ENCODE results near the gene TCEAL7.
"Not testable (repeated sequence)": the region's sequence is repeated elsewhere in the genome, so short reads cannot be mapped to it uniquely, and the experiment has no call there.

The TCEAL7 gene

DNA sequence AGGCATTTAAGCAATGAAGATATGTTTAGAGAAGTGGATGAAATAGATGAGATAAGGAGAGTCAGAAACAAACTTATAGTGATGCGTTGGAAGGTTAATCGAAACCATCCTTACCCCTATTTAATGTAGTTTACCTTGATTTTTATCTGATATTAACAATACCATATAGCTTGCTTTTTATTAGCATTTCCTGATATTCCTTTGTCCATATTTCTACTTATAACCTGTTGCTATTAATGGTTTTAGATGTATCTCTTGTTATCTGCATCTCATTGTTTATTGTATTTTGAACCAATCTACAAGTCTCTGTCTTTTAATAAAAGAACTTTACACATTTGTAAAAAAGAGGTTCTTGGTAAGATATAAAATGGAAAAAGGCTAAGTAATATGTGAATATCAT is 27.8 kb downstream of the TCEAL7 start:
- peaks cover 18% of the 10 kb centered on the region for H3K4me1 Mint-ChIP-seq
- no peaks in the 10 kb centered on the region for H3K9me3 Mint-ChIP-seq
- ATAC-seq, result no peak
- H3K4me3 Mint-ChIP-seq, result no peak overlapping the region
- H3K27me3 Mint-ChIP-seq, result peaks cover 11% of the 10 kb centered on the region
- no peaks in the 10 kb centered on the region for H3K36me3 Mint-ChIP-seq
- no peak overlapping the region for H3K27ac Mint-ChIP-seq

DNA sequence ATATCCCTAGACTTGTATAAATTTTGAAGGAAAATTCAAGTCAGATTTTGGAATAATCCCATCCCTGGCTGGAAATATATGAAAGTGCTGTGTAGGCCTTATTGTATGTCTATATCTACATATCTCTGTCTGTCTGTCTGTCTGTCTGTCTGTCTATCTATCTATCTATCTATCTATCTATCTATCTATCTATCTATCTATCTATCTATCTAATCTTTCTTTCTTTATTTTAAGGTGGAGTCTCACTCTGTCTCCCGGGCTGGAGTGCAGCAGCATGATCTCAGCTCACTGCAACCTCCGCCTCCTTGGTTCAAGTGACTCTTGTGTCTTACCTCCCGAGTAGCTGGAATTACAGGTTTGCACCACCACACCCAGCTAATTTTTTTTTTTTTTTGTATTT is 29.6 kb downstream of the TCEAL7 start:
- Mint-ChIP-seq H3K27me3 (peaks cover 11% of the 10 kb centered on the region), H3K4me1 (peaks cover 18% of the 10 kb centered on the region)
- ATAC-seq, H3K36me3 Mint-ChIP-seq, H3K4me3 Mint-ChIP-seq, H3K27ac Mint-ChIP-seq, H3K9me3 Mint-ChIP-seq: not testable (repeated sequence)

DNA sequence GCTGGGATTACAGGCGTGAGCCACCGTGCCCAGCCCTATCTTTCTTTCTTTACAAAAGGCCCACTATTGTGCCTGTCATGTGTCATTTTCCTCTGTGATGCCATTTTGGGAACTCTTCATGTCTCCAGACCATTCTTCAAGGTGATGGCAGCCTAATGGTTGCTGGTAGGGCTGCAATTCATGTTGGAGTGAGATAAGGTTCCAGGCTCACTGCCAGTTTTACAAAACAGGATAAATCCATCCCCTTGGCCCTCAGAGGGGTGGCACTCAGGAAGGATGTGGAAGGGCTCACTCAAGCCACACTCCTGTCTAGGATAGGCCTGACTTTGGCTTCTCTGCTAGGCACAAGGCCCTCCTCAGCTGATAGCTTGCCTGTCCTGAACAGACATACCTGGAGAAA is 30.1 kb downstream of the TCEAL7 start:
- no peak for ATAC-seq
- Mint-ChIP-seq H3K27me3 (peaks cover 11% of the 10 kb centered on the region), H3K27ac (no peak overlapping the region), H3K9me3 (no peaks in the 10 kb centered on the region), H3K36me3 (no peaks in the 10 kb centered on the region), H3K4me3 (no peak overlapping the region), H3K4me1 (peaks cover 18% of the 10 kb centered on the region)

DNA sequence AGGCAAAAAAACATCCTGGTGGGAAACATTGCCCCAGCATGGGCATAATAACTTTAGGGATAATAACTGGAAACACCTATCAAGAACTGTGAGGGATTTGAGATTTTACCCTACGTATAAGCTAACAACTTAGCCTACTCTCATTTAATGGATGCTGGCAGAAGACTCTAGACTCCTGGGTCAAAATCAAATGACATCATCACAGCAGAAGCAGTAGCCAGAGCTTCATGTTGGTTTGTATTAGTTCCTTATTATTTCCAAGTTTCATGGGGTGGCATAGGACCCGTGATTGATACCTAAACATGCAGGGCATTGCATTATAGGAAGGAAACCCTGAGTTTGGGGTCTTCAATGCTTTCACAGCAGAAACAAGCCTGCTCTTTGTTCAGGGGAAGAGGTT is 30.9 kb downstream of the TCEAL7 start:
- Mint-ChIP-seq H3K27ac (no peak overlapping the region), H3K4me3 (no peak overlapping the region), H3K9me3 (no peaks in the 10 kb centered on the region), H3K27me3 (peaks cover 11% of the 10 kb centered on the region), H3K4me1 (peaks cover 13% of the 10 kb centered on the region), H3K36me3 (no peaks in the 10 kb centered on the region)
- ATAC-seq, result no peak

DNA sequence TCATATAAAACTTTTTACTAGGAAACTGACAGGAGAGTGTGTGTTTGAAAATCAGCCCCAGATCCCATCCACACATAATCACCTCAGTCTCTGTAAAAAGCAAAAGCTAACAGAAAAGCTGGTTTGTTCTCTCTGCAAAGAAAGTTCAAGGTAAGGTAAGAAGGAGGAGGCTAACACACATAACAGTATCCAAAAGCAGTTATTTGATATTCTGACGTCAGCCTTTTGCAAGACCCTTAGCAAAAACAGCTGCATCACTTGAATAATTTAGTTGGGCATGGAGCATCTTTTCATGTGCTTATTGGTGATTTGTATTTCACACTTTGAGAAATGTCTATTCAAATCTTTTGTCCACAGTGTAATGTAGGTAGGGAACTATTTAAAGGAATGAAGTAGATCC is 31.8 kb downstream of the TCEAL7 start:
- Mint-ChIP-seq H3K9me3 (no peaks in the 10 kb centered on the region), H3K4me3 (no peak overlapping the region), H3K4me1 (peaks cover 9% of the 10 kb centered on the region), H3K36me3 (no peaks in the 10 kb centered on the region), H3K27ac (no peak overlapping the region), H3K27me3 (peaks cover 16% of the 10 kb centered on the region)
- ATAC-seq, result no peak

DNA sequence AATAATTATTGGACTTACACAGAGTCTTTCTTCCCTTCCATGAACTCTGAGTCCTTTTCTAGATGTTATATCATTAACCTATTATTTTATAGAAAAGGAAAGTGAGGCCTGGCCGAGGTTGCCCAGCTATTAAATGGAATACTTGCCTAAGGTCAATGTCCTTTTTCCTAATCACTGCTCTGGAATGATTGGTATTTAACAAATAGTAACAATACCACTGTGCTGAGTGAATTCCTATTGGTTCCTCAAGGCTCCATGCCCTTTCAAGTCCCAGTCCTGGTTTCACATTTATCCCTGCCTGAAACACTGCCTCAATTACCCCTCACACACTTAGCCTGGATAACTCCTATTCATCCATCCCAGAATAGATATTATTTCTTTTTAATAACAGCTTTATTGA is 32.4 kb downstream of the TCEAL7 start:
- Mint-ChIP-seq H3K27me3 (peaks cover 19% of the 10 kb centered on the region), H3K9me3 (no peaks in the 10 kb centered on the region), H3K27ac (no peak overlapping the region), H3K4me1 (peaks cover 3% of the 10 kb centered on the region), H3K36me3 (no peaks in the 10 kb centered on the region), H3K4me3 (no peak overlapping the region)
- no peak for ATAC-seq

DNA sequence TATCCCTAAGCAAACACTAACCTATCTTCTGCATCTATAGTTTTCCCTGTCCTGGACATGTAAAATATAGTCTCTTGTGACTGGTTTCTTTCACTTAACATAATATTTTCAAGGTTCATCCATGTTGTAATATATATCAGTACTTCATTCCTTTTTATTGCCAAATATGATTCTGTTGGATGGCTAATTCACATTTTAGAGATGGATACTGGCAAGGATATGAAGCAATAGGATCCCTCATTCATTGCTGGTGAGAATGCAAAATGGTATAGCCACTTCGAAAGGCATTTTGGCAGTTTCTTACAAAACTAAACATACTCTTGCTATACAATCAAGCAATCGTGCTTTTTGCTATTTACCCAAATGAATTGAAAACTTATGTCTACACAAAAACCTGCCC is 33.0 kb downstream of the TCEAL7 start:
- Mint-ChIP-seq H3K27me3 (peaks cover 19% of the 10 kb centered on the region), H3K27ac (no peak overlapping the region), H3K4me1 (no peaks in the 10 kb centered on the region), H3K4me3 (no peak overlapping the region), H3K36me3 (no peaks in the 10 kb centered on the region), H3K9me3 (no peaks in the 10 kb centered on the region)
- ATAC-seq, result no peak

DNA sequence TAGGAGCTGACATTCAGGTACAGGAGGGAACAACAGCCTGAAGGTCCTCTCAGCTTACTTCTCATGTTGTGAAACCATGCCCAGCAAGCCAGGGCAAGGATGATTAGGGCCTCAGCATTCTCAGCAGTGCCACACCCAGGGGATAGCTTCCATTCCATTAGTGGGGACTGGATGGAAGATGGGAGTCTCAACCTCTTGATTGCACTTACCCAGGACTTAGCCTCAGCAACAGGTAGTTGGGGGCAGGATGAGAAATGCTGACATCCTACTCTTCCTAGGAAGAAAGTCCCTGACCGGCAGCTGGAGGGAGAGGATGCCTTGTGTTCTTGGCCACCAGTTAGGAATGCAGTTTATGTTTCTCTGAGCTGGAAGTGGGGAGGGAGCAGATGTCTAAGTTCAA is 37.5 kb downstream of the TCEAL7 start:
- Mint-ChIP-seq H3K27ac (no peak overlapping the region), H3K4me3 (no peak overlapping the region), H3K4me1 (no peaks in the 10 kb centered on the region), H3K27me3 (peaks cover 19% of the 10 kb centered on the region), H3K36me3 (no peaks in the 10 kb centered on the region), H3K9me3 (no peaks in the 10 kb centered on the region)
- ATAC-seq, result no peak

DNA sequence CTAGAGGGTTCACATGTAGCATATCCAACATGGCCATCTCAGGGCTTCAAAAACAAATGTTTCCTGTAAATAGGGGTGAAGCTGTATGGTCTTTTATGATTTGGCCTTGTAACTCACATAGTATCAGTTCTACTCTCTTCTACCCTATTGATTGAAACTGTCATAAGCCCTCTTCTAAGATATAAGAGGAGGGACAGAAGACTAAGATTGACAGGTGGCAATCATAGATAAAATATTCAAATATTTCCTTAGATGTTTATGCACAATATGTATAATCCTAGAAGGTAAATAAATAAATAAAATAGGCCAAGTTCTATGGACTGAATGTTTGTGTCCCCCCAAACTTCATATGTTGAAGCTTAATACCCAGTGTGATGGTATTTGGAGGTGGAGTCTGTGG is 39.4 kb downstream of the TCEAL7 start:
- Mint-ChIP-seq H3K27me3 (peaks cover 19% of the 10 kb centered on the region), H3K27ac (no peak overlapping the region), H3K4me1 (no peaks in the 10 kb centered on the region), H3K36me3 (no peaks in the 10 kb centered on the region), H3K9me3 (no peaks in the 10 kb centered on the region), H3K4me3 (no peak overlapping the region)
- ATAC-seq, result no peak

DNA sequence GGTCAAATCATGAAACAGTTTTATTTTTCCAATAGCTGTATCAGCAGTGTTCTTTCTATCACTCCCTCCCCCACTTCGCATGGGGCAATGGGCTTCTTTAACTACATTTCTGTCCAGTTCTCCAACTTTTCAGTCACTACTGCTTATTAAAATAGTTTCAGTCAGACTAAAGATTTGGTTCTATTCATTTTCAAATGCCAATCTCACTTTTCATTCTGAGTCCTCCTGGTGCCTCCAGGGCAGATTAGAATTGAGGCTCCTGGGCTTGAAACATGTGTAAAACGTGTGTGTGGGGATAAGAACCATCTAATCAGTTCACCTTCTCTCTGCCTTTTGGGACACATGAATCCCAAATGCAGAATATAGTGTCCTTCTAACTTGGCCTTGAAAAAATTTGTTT is 42.8 kb downstream of the TCEAL7 start:
- Mint-ChIP-seq H3K9me3 (no peaks in the 10 kb centered on the region), H3K27me3 (peaks cover 8% of the 10 kb centered on the region), H3K4me1 (no peaks in the 10 kb centered on the region), H3K27ac (no peak overlapping the region), H3K36me3 (no peaks in the 10 kb centered on the region), H3K4me3 (no peak overlapping the region)
- no peak for ATAC-seq

DNA sequence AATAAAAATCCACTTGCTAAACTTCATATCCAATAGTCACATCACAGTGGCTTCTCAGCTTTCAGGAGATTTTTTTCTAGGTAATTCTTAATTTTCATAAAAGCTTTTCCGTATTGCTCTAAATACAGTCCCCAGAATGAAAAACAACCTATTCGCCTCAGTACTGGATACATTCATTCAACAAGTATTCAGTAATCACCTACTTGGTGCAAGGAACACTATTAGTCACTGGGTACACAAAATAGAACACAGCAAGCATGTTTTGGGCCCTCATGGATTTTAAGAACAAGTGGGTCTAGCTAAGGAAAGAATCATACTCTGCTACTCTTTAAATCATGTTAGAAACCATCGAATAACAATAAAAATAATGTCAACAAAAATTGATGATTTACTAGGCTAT is 43.5 kb downstream of the TCEAL7 start:
- Mint-ChIP-seq H3K27ac (no peak overlapping the region), H3K27me3 (peaks cover 8% of the 10 kb centered on the region), H3K4me3 (no peak overlapping the region), H3K9me3 (no peaks in the 10 kb centered on the region), H3K36me3 (no peaks in the 10 kb centered on the region), H3K4me1 (no peaks in the 10 kb centered on the region)
- no peak for ATAC-seq

DNA sequence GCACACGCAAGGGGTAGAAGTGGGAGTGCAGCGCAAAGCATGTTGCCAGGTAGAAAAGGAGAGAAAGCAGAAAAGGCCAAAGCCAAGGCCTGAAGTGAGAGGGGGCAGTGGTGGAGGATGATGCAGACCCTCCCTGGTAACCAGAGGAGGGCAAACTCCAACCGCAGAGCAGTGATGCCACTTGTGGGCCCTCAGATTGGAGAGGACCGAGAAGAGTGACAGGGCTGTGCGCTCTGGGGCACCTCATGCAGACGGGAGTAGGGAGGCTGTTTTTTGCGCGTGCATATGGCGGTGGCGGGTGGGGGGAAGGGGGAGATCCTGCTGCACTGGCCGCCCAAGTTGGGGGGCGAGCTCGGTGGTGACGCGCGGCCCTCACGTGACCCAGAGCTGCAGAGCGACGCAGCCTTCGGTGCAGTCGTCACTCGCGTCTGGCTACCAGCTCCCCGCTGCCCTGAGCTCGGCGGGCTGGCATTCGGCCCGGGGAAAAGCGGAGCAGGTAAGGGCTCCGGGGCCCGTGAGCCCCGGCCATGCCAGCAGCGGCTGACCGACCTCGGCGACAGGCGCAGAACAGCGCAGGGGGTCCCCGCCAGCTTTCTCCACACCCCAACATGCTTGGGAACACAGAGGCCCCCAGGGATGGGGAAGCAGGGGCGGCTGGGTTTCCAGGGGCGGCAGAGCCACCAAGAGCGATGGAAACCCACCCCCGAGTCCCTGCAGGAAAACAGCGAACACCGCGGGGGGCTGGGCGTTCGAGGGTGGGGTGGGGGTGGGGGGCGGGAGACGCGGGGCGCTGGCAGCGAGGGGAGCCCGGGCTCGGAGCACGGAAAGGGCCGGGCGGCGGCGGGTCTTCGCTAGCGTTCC is 46.3 kb downstream of the TCEAL7 start, which contains the start of gene BEX3:
BEX3 (plus strand) TSS at position 421 of the 861 bp plus-strand sequence. CDS start 984 bp downstream, outside the sequence.
- ATAC-seq, result peak; percentile 31
- peak within 1 kb of the TSS; percentile 72 for H3K4me3 Mint-ChIP-seq

DNA sequence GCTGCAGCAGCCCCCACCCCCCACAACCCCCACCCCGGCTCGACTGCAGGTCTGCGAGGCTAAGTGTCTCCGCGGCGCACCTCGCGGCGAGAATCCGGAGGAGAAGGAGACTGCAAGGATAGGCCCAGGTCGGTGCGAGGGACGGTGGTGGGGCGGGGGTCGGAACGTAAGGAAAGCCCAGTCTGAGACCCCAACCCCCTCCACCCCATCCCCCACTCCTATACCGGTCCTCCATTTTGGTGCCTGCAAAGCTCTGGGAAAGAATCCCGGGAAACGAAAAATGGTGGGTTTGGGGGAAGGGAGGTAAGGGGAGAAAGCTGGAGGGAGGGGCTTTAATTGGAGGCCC is 46.9 kb downstream of the TCEAL7 start:
- Mint-ChIP-seq H3K36me3 (no peaks in the 10 kb centered on the region), H3K27ac (no peak overlapping the region), H3K27me3 (peaks cover 8% of the 10 kb centered on the region), H3K9me3 (no peaks in the 10 kb centered on the region), H3K4me3 (peak overlapping the region; percentile 51), H3K4me1 (no peaks in the 10 kb centered on the region)
- no peak for ATAC-seq

More for the DNA sequence above, 46.3 kb downstream of the TCEAL7 start, which contains the start of gene BEX3:
- Mint-ChIP-seq H3K4me1 (no peaks in the 10 kb centered on the region), H3K27me3 (peaks cover 8% of the 10 kb centered on the region), H3K36me3 (no peaks in the 10 kb centered on the region), H3K9me3 (no peaks in the 10 kb centered on the region), H3K27ac (peak within 1 kb of the TSS; percentile 30)

DNA sequence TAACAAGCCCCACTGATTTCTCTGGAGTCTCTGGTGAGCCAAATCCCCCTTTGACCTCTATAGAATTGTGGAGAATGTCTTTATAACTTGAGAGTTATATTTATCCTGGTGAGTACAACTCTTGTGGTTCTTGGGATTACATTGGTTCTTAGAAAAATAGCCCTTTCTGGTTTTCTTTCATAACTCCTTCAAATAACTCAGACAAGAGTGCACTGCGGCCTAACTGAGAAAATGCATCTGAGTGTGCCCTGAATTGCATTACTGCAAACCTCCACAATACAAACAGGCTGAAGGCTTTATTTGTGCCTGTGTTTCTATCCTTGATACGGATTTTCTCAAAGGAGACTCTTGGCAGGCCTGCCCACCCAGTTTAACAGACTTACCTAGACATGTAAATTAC is 49.0 kb downstream of the TCEAL7 start:
- no peak overlapping the region for H3K27ac Mint-ChIP-seq
- H3K27me3 Mint-ChIP-seq, result peaks cover 8% of the 10 kb centered on the region
- no peak overlapping the region for H3K4me3 Mint-ChIP-seq
- H3K36me3 Mint-ChIP-seq, result no peaks in the 10 kb centered on the region
- ATAC-seq, result no peak
- no peaks in the 10 kb centered on the region for H3K9me3 Mint-ChIP-seq
- no peaks in the 10 kb centered on the region for H3K4me1 Mint-ChIP-seq

All from stimulated activated memory B cell treated with anti-CD40 and anti-IgM and Interleukin-4, amounts not matched to agents 10 μg/mL and 1 μg/mL and 100 μg/mL, for 72 hours (primary cell).